Skeletal muscle tissue (tissue), 4 donors: Measurements from ENCODE around the gene EOMES. TPM values are rescaled to one million over a fixed set of nuclear protein-coding genes. Genes with fewer than 3 reads are reported as not detected.

Experiments used
- H3K27ac ChIP-seq: one replicate; pipeline ENCODE4 v1.7.0; 2013; ENCODE audit warnings: mild to moderate bottlenecking, low read depth, low read length, inconsistent platforms
- H3K27me3 ChIP-seq, 3 donors: one replicate each; pipeline ENCODE4 v1.7.0; 2013; ENCODE audit warnings: low read length in 3 of 3; ENCODE audit not compliant: control insufficient read depth in 3 of 3, insufficient read depth in 3 of 3
- H3K36me3 ChIP-seq, 3 donors: one replicate each; pipeline ENCODE4 v1.7.0; 2013; ENCODE audit warnings: low read length in 3 of 3; ENCODE audit not compliant: control insufficient read depth in 3 of 3, insufficient read depth in 3 of 3
- H3K4me1 ChIP-seq, 3 donors: one replicate each; pipeline ENCODE4 v1.7.0; 2013; ENCODE audit warnings: low read length in 3 of 3, mild to moderate bottlenecking in 3 of 3; ENCODE audit not compliant: control insufficient read depth in 3 of 3, insufficient read depth in 3 of 3
- H3K4me3 ChIP-seq, 3 donors: one replicate each; pipeline ENCODE4 v1.7.0; 2013; ENCODE audit warnings: low read length in 3 of 3
- H3K9ac ChIP-seq, 3 donors: one replicate each; pipeline ENCODE4 v1.7.0; 2013; ENCODE audit warnings: low read length in 3 of 3, mild to moderate bottlenecking in 3 of 3, moderate library complexity in 2 of 3, low read depth in 1 of 3
- H3K9me3 ChIP-seq, 3 donors: one replicate each; pipeline ENCODE4 v1.7.0; 2013; ENCODE audit warnings: low read length in 3 of 3; ENCODE audit not compliant: control insufficient read depth in 3 of 3
- total RNA-seq: library from RNA; depleted of rRNA; stranded (reverse); fragments of >200 nt; gene quantifications from one replicate; pipeline ENCODE4 v1.2.3, GENCODE V29; 2014
- donor health status: Osteomylitis.

Gene EOMES
- total RNA-seq, 1 donor from 2014 or later = 0.52 TPM

DNA sequence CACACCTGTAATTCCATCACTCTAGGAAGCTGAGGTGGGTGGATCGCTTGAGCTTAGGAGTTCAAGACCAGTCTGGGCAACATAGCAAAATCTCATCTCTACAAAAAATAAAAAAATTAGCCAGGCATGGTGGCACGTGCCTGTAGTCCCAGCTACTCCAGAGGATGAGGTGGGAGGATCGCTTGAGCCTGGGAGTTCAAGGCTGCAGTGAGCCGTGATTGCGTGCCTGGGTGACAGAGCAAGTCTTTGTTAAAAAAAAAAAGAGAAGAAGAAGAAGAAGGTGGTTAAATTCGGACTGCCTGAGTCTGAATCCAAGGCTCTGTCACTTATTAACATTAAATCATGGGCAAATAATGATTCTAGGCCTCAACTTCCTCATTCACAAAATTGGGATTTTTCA, 51.0 kb downstream of the EOMES start:
- Histone ChIP-seq H3K9me3 (no peaks in the 10 kb centered on the region), H3K27ac (no peak overlapping the region), H3K4me3 (no peak overlapping the region), H3K4me1 (no peaks in the 10 kb centered on the region), H3K36me3 (no peaks in the 10 kb centered on the region), H3K9ac (no peak overlapping the region), H3K27me3 (no peaks in the 10 kb centered on the region)

- no peak overlapping the region for H3K27ac ChIP-seq
- no peak overlapping the region for H3K4me3 ChIP-seq
- H3K36me3 ChIP-seq = no peaks in the 10 kb centered on the region
- no peaks in the 10 kb centered on the region for H3K9me3 ChIP-seq
- H3K9ac ChIP-seq = no peak overlapping the region
- H3K27me3 ChIP-seq = no peaks in the 10 kb centered on the region
- no peaks in the 10 kb centered on the region for H3K4me1 ChIP-seq
These were observed 51.5 kb downstream of the EOMES start for GRCh38 chr3:27670619-27671018.

DNA sequence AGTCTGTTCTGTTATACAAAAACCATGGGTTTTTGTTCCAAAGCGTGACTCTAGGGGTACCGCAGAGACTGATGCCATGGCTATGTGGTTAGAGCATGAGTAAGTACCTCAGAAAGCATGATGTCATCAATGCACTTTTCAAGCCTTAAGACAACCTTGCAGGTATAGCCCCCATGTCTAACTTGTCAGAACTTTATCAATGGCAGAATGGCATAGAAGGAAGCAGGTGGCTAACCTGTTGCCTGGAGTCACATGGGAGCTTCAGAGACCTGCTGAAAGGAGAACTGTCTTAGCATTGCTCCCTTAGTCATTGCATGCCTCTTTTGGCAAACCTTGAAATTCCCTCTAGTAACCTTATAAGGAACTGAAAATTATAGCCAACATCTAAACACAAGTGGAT, 52.5 kb downstream of the EOMES start:
- Histone ChIP-seq H3K27me3 (no peaks in the 10 kb centered on the region), H3K4me1 (no peaks in the 10 kb centered on the region), H3K36me3 (no peaks in the 10 kb centered on the region), H3K27ac (no peak overlapping the region), H3K9me3 (no peaks in the 10 kb centered on the region), H3K4me3 (no peak overlapping the region), H3K9ac (no peak overlapping the region)

GRCh38 chr3:27667751-27668150, 54.4 kb downstream of the EOMES start:
- Histone ChIP-seq H3K27ac (no peak overlapping the region), H3K4me3 (no peak overlapping the region), H3K9ac (no peak overlapping the region), H3K9me3 (no peaks in the 10 kb centered on the region), H3K4me1 (no peaks in the 10 kb centered on the region), H3K36me3 (no peaks in the 10 kb centered on the region), H3K27me3 (no peaks in the 10 kb centered on the region)

- Histone ChIP-seq H3K4me3 (no peak overlapping the region), H3K9ac (no peak overlapping the region), H3K9me3 (no peaks in the 10 kb centered on the region), H3K36me3 (no peaks in the 10 kb centered on the region), H3K4me1 (no peaks in the 10 kb centered on the region), H3K27me3 (no peaks in the 10 kb centered on the region), H3K27ac (peak overlapping the region; percentile 42)
These were observed 55.4 kb downstream of the EOMES start for GRCh38 chr3:27666708-27667107.

DNA sequence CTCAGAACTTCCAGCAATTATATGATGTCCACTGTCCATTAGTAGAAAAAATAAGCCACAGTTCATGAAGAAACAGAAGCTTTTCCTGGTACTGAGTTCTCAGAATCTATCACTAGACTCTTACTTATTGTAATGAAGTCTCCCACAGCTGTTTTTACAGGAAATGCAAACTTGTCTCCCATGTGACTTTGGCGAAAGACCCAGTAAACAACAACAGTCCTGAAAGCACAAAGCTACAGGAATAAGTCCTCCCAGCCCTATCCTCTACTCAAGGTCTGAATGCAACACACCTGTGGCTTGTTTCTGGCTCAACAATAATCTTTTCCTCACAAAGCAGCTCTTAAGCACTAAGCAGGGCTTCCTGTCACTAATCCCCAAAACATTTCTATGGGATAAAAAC, 55.9 kb downstream of the EOMES start:
- Histone ChIP-seq H3K36me3 (no peaks in the 10 kb centered on the region), H3K4me3 (no peak overlapping the region), H3K9me3 (no peaks in the 10 kb centered on the region), H3K27ac (peak overlapping the region; percentile 42), H3K4me1 (no peaks in the 10 kb centered on the region), H3K9ac (no peak overlapping the region), H3K27me3 (no peaks in the 10 kb centered on the region)

Other genes starting within 250 kb of the EOMES start
- gene SLC4A7, start 237.9 kb downstream of the EOMES start, total RNA-seq = 54.3 TPM